ENCODE results near the gene PTGDR.

DNA sequence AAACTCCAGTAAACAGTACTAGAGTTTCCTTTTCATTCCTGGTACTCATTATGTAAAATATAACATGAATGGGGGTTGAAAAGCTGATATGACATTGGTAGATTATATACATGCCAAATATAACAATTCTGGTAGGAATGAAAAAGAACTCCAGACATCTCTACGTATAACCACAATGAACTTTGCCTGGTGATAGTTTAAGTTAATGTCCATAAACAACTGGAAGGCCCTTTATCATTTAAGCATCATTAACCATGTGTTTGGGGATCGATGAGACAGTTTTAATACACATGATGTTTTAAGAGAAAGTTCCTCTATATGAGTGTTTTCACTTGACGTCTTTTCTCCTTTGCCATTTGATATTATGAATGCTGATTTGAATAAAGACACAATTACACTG lies 52.4 kb downstream of the PTGDR start:
- TF ChIP-seq POLR2A (IDR thresholded peaks at IDR 0.05), result no peak
- TF ChIP-seq, protein P1, sequence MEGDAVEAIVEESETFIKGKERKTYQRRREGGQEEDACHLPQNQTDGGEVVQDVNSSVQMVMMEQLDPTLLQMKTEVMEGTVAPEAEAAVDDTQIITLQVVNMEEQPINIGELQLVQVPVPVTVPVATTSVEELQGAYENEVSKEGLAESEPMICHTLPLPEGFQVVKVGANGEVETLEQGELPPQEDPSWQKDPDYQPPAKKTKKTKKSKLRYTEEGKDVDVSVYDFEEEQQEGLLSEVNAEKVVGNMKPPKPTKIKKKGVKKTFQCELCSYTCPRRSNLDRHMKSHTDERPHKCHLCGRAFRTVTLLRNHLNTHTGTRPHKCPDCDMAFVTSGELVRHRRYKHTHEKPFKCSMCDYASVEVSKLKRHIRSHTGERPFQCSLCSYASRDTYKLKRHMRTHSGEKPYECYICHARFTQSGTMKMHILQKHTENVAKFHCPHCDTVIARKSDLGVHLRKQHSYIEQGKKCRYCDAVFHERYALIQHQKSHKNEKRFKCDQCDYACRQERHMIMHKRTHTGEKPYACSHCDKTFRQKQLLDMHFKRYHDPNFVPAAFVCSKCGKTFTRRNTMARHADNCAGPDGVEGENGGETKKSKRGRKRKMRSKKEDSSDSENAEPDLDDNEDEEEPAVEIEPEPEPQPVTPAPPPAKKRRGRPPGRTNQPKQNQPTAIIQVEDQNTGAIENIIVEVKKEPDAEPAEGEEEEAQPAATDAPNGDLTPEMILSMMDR (IDR thresholded peaks at IDR 0.05), result no peak
